Endothelial cell of umbilical vein (primary cell): ENCODE results near the gene HPS6. TPM values are rescaled to one million over a fixed set of nuclear protein-coding genes. Genes with fewer than 3 reads are reported as not detected.
A peak's percentile ranks its signal among the peaks of the same experiment; 100 is the strongest.

ENCODE experiments used
- BruUV-seq: library from RNA; stranded (reverse); fragments of 400-500 nt; replicated peaks from 2 replicates; lab custom pipeline; 2021; lab: Mats Ljungman, UMichigan
- CTCF ChIA-PET: fragments of 300-600, 350-600 bp; sonication (Branson Sonifier 250); formaldehyde crosslinking; loops from one replicate; lab custom pipeline; 2021; ENCODE audit warnings: antibody characterized with exemption, inconsistent platforms; lab: Charles Lee
- POLR2A ChIA-PET: fragments of 300-600, 350-600 bp; sonication (Branson Sonifier 250); formaldehyde crosslinking; loops from one replicate; lab custom pipeline; 2021; ENCODE audit warnings: antibody characterized with exemption, inconsistent platforms; lab: Charles Lee
- DNase-seq: peaks from one replicate; pipeline ENCODE4 v3.0.0-alpha.2; 2011; ENCODE audit warnings: low read depth, low spot score
- FAIRE-seq: peaks from 2 replicates; lab custom pipeline; 2011; peaks lifted over from hg19 to GRCh38; lab: Jason Lieb, UNC
- H2AFZ ChIP-seq: 2 replicates; pipeline ENCODE4 v1.6.0; 2012; ENCODE audit warnings: low read depth, low read length, control low read depth, inconsistent platforms
- H3K27ac ChIP-seq: 2 replicates; pipeline ENCODE4 v1.5.1; 2011; ENCODE audit warnings: low read depth, mild to moderate bottlenecking, control low read depth, low read length, moderate library complexity; ENCODE audit not compliant: insufficient read depth
- H3K27me3 ChIP-seq, 2 experiments: 2 replicates each; pipeline versions ENCODE4 v1.6.0 to v1.6.1; 2011; ENCODE audit warnings: low read length in 2 of 2, mixed read lengths in 1 of 2; ENCODE audit not compliant: control insufficient read depth in 2 of 2, insufficient read depth in 2 of 2
- H3K36me3 ChIP-seq, 2 experiments: 2 replicates in 1 of 2; 3 replicates in 1 of 2; pipeline ENCODE4 v1.5.1; 2011; ENCODE audit warnings: low read length in 2 of 2, mild to moderate bottlenecking in 1 of 2, moderate library complexity in 1 of 2; ENCODE audit not compliant: control insufficient read depth in 2 of 2, insufficient read depth in 2 of 2; ENCODE audit errors: extremely low read depth in 1 of 2
- H3K4me1 ChIP-seq: 3 replicates; pipeline ENCODE4 v1.5.1; 2011; ENCODE audit warnings: mild to moderate bottlenecking, low read length; ENCODE audit not compliant: control insufficient read depth, insufficient read depth; ENCODE audit errors: extremely low read depth
- H3K4me2 ChIP-seq: 2 replicates; pipeline ENCODE4 v1.6.1; 2011; ENCODE audit warnings: low read length, control low read depth, mixed read lengths; ENCODE audit not compliant: insufficient read depth
- H3K4me3 ChIP-seq, 3 experiments: fragments of 200-600 bp in 1 of 3; sonication (generic), shearing (Covaris generic) in 1 of 3; replicated peaks in 1 of 3; 2 replicates each; pipeline ENCODE4 v1.5.1; 2011 to 2016; ENCODE audit warnings: control low read depth in 3 of 3, low read length in 3 of 3, mild to moderate bottlenecking in 2 of 3, inconsistent platforms in 1 of 3, low read depth in 1 of 3, moderate library complexity in 1 of 3; ENCODE audit not compliant: insufficient read depth in 1 of 3
- H3K79me2 ChIP-seq: 2 replicates; pipeline ENCODE4 v1.6.0; 2012; ENCODE audit warnings: low read length, inconsistent platforms; ENCODE audit not compliant: control insufficient read depth, insufficient read depth
- H3K9ac ChIP-seq: replicated peaks from 2 replicates; pipeline ENCODE3; 2011; ENCODE audit warnings: low read length, control low read depth; ENCODE audit not compliant: insufficient read depth; ENCODE audit errors: extremely low read depth
- H3K9me1 ChIP-seq: replicated peaks from 3 replicates; pipeline ENCODE4 v1.6.0; 2011; ENCODE audit warnings: mild to moderate bottlenecking, low read length; ENCODE audit not compliant: control insufficient read depth, insufficient read depth; ENCODE audit errors: extremely low read depth
- H3K9me3 ChIP-seq: replicated peaks from 2 replicates; pipeline ENCODE4 v1.5.1; 2012; ENCODE audit warnings: low read length, inconsistent platforms; ENCODE audit not compliant: control insufficient read depth, insufficient read depth
- H4K20me1 ChIP-seq: replicated peaks from 2 replicates; pipeline ENCODE3; 2011; ENCODE audit warnings: mild to moderate bottlenecking, low read length; ENCODE audit not compliant: control insufficient read depth, insufficient read depth; ENCODE audit errors: extremely low read depth
- EZH2 ChIP-seq: IDR thresholded peaks from 2 replicates; pipeline ENCODE4 v1.6.1; 2012; ENCODE audit warnings: borderline replicate concordance, low read depth, mild to moderate bottlenecking, moderate library complexity, low read length, inconsistent platforms; ENCODE audit not compliant: severe bottlenecking
- FOS ChIP-seq: IDR thresholded peaks from 2 replicates; pipeline ENCODE4 v1.6.1; 2011; ENCODE audit warnings: mild to moderate bottlenecking, low read length, moderate library complexity, borderline replicate concordance; ENCODE audit not compliant: insufficient read depth
- GATA2 ChIP-seq: IDR thresholded peaks from 2 replicates; pipeline ENCODE4 v1.7.0; 2011; ENCODE audit warnings: low read depth, mild to moderate bottlenecking, moderate library complexity, mixed read lengths, low read length; ENCODE audit not compliant: insufficient read length, insufficient read depth
- JUN ChIP-seq: IDR thresholded peaks from 2 replicates; pipeline ENCODE4 v1.6.1; 2011; ENCODE audit warnings: borderline replicate concordance, low read depth; ENCODE audit not compliant: insufficient read length, insufficient read depth
- MYC ChIP-seq: IDR thresholded peaks from one replicate; pipeline ENCODE4 v1.6.1; 2011; ENCODE audit warnings: mild to moderate bottlenecking, low read depth, low read length
- POLR2A ChIP-seq: IDR thresholded peaks from 2 replicates; pipeline ENCODE4 v1.6.1; 2012; ENCODE audit warnings: low read depth, mild to moderate bottlenecking, control low read depth, low read length
- POLR2AphosphoS5 ChIP-seq: IDR thresholded peaks from 2 replicates; pipeline ENCODE4 v1.6.1; 2012; ENCODE audit warnings: low read depth, mild to moderate bottlenecking, control low read depth, low read length, moderate library complexity; ENCODE audit not compliant: insufficient read depth
- dilution Hi-C: fragments of 300-500 bp; cut with MboI; formaldehyde crosslinking; loops from one replicate; pipeline ENCODE4 v1.15.0; 2019; ENCODE audit warnings: low sequenced_read_pairs; ENCODE audit not compliant: extremely low pct_ligation_motif_present
- intact Hi-C: fragments of 100-400 bp; cut with micrococcal nuclease; formaldehyde crosslinking; loops from one replicate; pipeline ENCODE4 v1.10.0; 2022
- polyA plus RNA-seq, 4 experiments: library from polyadenylated mRNA; depleted of rRNA in 3 of 4; stranded (reverse) in 3 of 4; unstranded in 1 of 4; fragments of >200 nt; gene quantifications; 2 replicates each; pipeline versions ENCODE4 v1.2.1 to v1.2.3, GENCODE V29; 2011 to 2012; ENCODE audit warnings: missing spikeins in 1 of 4
- total RNA-seq: library from RNA; stranded (reverse); gene quantifications from 2 replicates; pipeline ENCODE4 v1.2.3, GENCODE V29; 2021
- TF ChIP-seq, protein P1 (sequence below), 2 donors: IDR thresholded peaks; 1 replicate in 1 of 2; 2 replicates in 1 of 2; pipeline ENCODE4 v1.5.1; 2011; ENCODE audit warnings: low read length in 2 of 2, mild to moderate bottlenecking in 2 of 2, moderate library complexity in 2 of 2, control low read depth in 1 of 2, inconsistent platforms in 1 of 2, low read depth in 1 of 2; ENCODE audit not compliant: insufficient read depth in 1 of 2; ENCODE audit errors: extremely low read depth in 1 of 2
- TF ChIP-seq, protein P2 (sequence below): IDR thresholded peaks from 2 replicates; pipeline ENCODE4 v1.6.1; 2011; ENCODE audit not compliant: insufficient read depth, insufficient read length

Gene HPS6
- total and polyA plus RNA-seq, 2 donors (not counting 3 experiments of a cell fraction or from before 2014, with no cell fraction given) = 9.3 to 18.5 TPM

DNA sequence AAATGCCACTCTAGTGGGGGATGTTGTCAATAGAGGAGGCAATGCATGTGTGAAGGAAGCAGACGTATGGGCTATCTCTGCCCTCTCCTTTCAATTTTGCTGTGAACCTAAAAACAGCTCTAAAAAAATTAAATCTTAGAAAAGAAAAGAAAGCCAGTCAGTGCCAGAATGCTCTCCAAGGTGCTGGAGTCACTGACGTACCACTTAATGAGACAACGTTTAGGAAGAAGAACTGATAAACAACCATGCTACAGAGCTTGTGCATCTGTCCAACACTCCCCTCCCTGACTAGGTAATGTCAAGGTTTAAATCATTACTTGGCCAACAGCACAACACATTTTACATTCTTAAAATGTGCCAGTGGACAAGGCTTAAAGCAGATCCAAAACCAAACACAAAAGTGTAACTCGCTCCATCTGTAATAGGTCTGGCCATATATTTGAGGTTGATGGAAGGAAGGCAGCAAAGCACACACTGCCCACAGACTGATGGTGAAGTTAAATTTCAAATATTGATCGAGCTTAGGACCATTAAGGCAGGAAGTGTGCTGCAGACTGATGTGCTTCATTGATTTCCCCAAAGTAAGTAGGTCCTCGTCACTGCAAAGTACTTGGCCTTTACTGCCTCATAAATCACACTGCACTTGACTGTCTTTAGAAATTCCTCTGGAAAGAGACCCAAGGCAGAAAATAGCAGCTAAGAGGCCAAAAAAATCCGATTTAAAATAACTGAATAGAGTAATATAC is 24.7 kb upstream of the HPS6 start:
- no peaks in the 10 kb centered on the region for H4K20me1 ChIP-seq
- H2AFZ ChIP-seq = no peak overlapping the region
- no peak overlapping the region for H3K27ac ChIP-seq
- H3K79me2 ChIP-seq = no peaks in the 10 kb centered on the region
- CTCF ChIA-PET = interaction anchor here (1.1 to 2.0 kb wide), 4 partner anchors 9 to 199 kb away, joined by 3 to 8 read pairs (median 4); no protein-coding TSS in a partner anchor
- no peak overlapping the region for H3K9ac ChIP-seq
- intact Hi-C loops (no loop called here), dilution Hi-C loops (no loop called here)
- TF ChIP-seq MYC = no peak
- TF ChIP-seq FOS = no peak
- no peak for TF ChIP-seq POLR2A
- TF ChIP-seq JUN = no peak
- TF ChIP-seq POLR2AphosphoS5 = no peak
- no peak for TF ChIP-seq GATA2
- TF ChIP-seq, protein P1, sequence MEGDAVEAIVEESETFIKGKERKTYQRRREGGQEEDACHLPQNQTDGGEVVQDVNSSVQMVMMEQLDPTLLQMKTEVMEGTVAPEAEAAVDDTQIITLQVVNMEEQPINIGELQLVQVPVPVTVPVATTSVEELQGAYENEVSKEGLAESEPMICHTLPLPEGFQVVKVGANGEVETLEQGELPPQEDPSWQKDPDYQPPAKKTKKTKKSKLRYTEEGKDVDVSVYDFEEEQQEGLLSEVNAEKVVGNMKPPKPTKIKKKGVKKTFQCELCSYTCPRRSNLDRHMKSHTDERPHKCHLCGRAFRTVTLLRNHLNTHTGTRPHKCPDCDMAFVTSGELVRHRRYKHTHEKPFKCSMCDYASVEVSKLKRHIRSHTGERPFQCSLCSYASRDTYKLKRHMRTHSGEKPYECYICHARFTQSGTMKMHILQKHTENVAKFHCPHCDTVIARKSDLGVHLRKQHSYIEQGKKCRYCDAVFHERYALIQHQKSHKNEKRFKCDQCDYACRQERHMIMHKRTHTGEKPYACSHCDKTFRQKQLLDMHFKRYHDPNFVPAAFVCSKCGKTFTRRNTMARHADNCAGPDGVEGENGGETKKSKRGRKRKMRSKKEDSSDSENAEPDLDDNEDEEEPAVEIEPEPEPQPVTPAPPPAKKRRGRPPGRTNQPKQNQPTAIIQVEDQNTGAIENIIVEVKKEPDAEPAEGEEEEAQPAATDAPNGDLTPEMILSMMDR (IDR thresholded peaks at IDR 0.05; ENCODE audit: extremely low read depth in 1 of 2, insufficient read depth in 1 of 2, low read depth in 1 of 2, low read length in 2 of 2) = no peak
- TF ChIP-seq, protein P2, sequence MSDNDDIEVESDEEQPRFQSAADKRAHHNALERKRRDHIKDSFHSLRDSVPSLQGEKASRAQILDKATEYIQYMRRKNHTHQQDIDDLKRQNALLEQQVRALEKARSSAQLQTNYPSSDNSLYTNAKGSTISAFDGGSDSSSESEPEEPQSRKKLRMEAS = no peak
- no peak for TF ChIP-seq EZH2
- DNase-seq (peak; percentile 20), FAIRE-seq (no peak)
- H3K9me1 ChIP-seq = no peaks in the 10 kb centered on the region
- BruUV-seq = no TSS peak
- no peak overlapping the region for H3K4me2 ChIP-seq
- H3K9me3 ChIP-seq = no peaks in the 10 kb centered on the region
- H3K36me3 ChIP-seq = no peaks in the 10 kb centered on the region
- no peaks in the 10 kb centered on the region for H3K27me3 ChIP-seq
- POLR2A ChIA-PET = no interaction called here
- H3K4me1 ChIP-seq = no peaks in the 10 kb centered on the region
- no peak overlapping the region for H3K4me3 ChIP-seq
